GM12878 (cell line): ENCODE data around the gene PHLDA2.

ENCODE experiments used
- NFIC ChIP-seq: IDR thresholded peaks from 2 replicates; pipeline ENCODE4 v1.6.1; 2012; ENCODE audit warnings: low read depth, mild to moderate bottlenecking, inconsistent platforms, low read length, moderate library complexity
- ZNF274 ChIP-seq: IDR thresholded peaks from one replicate; pipeline ENCODE4 v1.8.0; 2011; ENCODE audit not compliant: insufficient read length, insufficient read depth
- TF ChIP-seq, protein P1 (sequence below): IDR thresholded peaks from 2 replicates; pipeline ENCODE4 v1.6.1; 2012; ENCODE audit warnings: low read length, inconsistent platforms
- TF ChIP-seq, protein P2 (sequence below), 3 experiments: IDR thresholded peaks in 2 of 3; conservative IDR thresholded peaks in 1 of 3; 2 replicates each; pipeline ENCODE4 v1.5.1; 2011; ENCODE audit warnings: low read depth in 3 of 3, low read length in 3 of 3, mild to moderate bottlenecking in 3 of 3, control low read depth in 2 of 3, moderate library complexity in 2 of 3, inconsistent platforms in 1 of 3, mixed read lengths in 1 of 3; ENCODE audit not compliant: control insufficient read depth in 2 of 3, insufficient read depth in 1 of 3; ENCODE audit errors: extremely low read depth in 1 of 3

DNA sequence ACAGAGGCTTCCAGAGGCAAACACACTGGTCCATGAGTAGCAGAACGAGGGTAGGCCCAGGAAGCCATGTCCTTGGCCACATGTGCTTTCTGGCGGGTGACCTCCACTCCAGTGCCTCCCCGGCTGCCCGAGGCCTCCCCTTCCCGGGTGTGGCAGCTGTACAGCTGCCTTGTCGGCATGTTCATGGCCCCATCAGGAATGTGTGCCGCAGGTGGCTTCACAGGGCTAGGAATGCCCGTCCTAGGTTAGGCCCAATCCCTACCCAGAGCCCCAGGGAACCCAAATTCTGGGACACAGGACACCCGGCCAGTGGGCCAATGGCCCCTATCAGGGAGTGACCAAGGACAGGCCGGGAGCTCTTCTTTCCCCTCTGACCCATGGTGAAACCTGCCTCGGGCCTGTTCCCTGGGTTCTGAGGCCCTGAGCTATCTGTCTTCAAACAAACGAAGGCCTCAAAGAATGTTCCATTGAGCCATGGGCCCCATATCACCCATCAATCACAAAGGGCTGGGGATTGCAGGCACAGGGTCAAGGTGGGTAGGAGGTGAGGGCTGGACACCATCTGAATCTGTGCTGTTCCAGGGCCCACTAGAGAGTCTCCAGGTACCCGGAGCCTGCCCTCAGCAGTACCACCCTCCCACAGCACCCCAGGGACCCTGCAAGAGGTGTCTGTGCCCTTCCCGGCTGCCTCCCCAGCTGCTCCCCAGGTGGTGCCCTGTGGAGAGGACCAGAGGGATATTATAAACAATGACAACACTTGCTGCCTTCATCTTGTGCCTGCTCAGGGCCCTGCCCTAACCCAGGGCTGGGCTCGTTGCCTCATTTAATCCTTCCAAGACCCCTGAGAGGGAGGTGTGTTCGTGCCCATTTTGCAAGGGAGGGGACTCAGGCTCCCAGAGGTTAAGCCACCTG, 39.6 kb downstream of the PHLDA2 start:
- TF ChIP-seq, protein P1, sequence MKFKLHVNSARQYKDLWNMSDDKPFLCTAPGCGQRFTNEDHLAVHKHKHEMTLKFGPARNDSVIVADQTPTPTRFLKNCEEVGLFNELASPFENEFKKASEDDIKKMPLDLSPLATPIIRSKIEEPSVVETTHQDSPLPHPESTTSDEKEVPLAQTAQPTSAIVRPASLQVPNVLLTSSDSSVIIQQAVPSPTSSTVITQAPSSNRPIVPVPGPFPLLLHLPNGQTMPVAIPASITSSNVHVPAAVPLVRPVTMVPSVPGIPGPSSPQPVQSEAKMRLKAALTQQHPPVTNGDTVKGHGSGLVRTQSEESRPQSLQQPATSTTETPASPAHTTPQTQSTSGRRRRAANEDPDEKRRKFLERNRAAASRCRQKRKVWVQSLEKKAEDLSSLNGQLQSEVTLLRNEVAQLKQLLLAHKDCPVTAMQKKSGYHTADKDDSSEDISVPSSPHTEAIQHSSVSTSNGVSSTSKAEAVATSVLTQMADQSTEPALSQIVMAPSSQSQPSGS: no peak
- TF ChIP-seq NFIC (no peak), ZNF274 (no peak)
- TF ChIP-seq, protein P2, sequence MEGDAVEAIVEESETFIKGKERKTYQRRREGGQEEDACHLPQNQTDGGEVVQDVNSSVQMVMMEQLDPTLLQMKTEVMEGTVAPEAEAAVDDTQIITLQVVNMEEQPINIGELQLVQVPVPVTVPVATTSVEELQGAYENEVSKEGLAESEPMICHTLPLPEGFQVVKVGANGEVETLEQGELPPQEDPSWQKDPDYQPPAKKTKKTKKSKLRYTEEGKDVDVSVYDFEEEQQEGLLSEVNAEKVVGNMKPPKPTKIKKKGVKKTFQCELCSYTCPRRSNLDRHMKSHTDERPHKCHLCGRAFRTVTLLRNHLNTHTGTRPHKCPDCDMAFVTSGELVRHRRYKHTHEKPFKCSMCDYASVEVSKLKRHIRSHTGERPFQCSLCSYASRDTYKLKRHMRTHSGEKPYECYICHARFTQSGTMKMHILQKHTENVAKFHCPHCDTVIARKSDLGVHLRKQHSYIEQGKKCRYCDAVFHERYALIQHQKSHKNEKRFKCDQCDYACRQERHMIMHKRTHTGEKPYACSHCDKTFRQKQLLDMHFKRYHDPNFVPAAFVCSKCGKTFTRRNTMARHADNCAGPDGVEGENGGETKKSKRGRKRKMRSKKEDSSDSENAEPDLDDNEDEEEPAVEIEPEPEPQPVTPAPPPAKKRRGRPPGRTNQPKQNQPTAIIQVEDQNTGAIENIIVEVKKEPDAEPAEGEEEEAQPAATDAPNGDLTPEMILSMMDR (IDR thresholded peaks at IDR 0.05 in 2 of 3, conservative IDR thresholded peaks at IDR 0.05 in 1 of 3; ENCODE audit: control insufficient read depth in 2 of 3, extremely low read depth in 1 of 3, insufficient read depth in 1 of 3, low read depth in 3 of 3, low read length in 3 of 3): no peak
